Esophagus muscularis mucosa (tissue), 3 donors: Measurements from ENCODE around the gene CROCC2.

Experiments used
- POLR2A ChIP-seq: fragments of 450-650 bp; IDR thresholded peaks from one replicate; pipeline ENCODE4 v1.6.1; 2017; ENCODE audit warnings: antibody characterized with exemption, moderate library complexity, mild to moderate bottlenecking, low read depth
- TF ChIP-seq, protein P1 (sequence below), 3 experiments: fragments of 200-600 bp in 2 of 3; fragments of 450-650 bp in 1 of 3; sonication (generic) in 2 of 3; IDR thresholded peaks; one replicate each; pipeline ENCODE4 v1.5.1; 2017 to 2019; ENCODE audit warnings: antibody characterized with exemption in 3 of 3, mild to moderate bottlenecking in 2 of 3, moderate library complexity in 1 of 3

DNA sequence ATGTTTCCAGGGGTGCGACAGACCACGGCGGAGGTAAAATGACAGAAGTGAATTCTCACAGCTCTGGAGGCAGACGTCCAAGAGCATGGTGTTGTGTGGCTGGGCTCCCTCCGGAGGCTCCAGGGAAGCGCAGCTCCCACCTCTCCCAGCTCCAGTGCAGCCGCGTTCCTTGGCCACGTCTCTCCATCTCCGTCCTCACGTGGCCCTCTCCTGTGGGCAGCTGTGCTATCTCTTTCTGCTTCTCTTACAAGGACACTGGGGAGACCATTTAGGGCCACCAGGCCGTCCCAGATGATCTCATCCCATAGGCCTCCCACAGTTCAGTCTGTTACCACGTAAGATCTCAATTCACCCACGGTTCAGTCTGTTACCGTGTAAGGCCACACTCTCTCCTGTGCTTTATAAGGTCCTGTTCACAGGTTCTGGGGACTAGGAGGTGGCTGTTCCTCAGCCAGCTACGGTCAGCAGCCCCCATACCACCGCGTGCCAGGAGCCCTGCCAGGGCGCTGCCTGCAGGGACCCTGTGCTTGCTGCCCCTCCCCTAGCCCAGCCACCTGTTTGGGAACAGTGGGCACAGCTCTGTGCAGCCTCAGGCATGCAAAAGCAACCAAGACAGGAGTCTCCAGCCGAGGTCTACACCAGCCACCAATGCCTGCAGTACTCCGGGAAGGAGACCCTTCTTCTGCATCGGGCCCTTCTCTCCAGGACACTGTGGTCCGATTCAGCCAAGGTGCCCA is 7.2 kb upstream of the CROCC2 start:
- TF ChIP-seq, protein P1, sequence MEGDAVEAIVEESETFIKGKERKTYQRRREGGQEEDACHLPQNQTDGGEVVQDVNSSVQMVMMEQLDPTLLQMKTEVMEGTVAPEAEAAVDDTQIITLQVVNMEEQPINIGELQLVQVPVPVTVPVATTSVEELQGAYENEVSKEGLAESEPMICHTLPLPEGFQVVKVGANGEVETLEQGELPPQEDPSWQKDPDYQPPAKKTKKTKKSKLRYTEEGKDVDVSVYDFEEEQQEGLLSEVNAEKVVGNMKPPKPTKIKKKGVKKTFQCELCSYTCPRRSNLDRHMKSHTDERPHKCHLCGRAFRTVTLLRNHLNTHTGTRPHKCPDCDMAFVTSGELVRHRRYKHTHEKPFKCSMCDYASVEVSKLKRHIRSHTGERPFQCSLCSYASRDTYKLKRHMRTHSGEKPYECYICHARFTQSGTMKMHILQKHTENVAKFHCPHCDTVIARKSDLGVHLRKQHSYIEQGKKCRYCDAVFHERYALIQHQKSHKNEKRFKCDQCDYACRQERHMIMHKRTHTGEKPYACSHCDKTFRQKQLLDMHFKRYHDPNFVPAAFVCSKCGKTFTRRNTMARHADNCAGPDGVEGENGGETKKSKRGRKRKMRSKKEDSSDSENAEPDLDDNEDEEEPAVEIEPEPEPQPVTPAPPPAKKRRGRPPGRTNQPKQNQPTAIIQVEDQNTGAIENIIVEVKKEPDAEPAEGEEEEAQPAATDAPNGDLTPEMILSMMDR (IDR thresholded peaks at IDR 0.05): no peak
- no peak for TF ChIP-seq POLR2A
